Activated T-cell treated with anti-CD3 and anti-CD28 coated beads for 1 hour (primary cell): ENCODE measurements around the gene CES4A.
"Not testable (repeated sequence)": the region's sequence is repeated elsewhere in the genome, so short reads cannot be mapped to it uniquely, and the experiment has no call there.

ENCODE experiments used
- DNase-seq: peaks from one replicate; pipeline ENCODE4 v3.0.0-alpha.2; 2020; ENCODE audit warnings: low read depth

CES4A gene

GRCh38 chr16:66956154-66956457 lies 32.3 kb upstream of the CES4A start:
- DNase-seq = not testable (repeated sequence)

- no peak for DNase-seq
Measured at GRCh38 chr16:66958857-66959703, 29.3 kb upstream of the CES4A start.

- DNase-seq = no peak
Measured at GRCh38 chr16:66959704-66960161, 28.7 kb upstream of the CES4A start.

GRCh38 chr16:66960270-66960669 lies 28.1 kb upstream of the CES4A start:
- no peak for DNase-seq

GRCh38 chr16:66961065-66961744 lies 27.2 kb upstream of the CES4A start, which contains the start of gene CES3:
TSS of gene CES3 (plus strand) at chr16:66961266. CDS start at chr16:66961308, 42 bp downstream.
- DNase-seq = peak; percentile 38

- no peak for DNase-seq
Measured at GRCh38 chr16:66961914-66962313, 26.5 kb upstream of the CES4A start.

GRCh38 chr16:66964049-66964448 lies 24.3 kb upstream of the CES4A start:
- DNase-seq = no peak

- no peak for DNase-seq
Measured at GRCh38 chr16:66968847-66969246, 19.5 kb upstream of the CES4A start.

GRCh38 chr16:66970775-66971720 lies 17.3 kb upstream of the CES4A start:
- no peak for DNase-seq

GRCh38 chr16:66972983-66973382 lies 15.4 kb upstream of the CES4A start:
- no peak for DNase-seq

- no peak for DNase-seq
Measured at GRCh38 chr16:66973716-66974115, 14.7 kb upstream of the CES4A start.

- DNase-seq = not testable (repeated sequence)
Measured at GRCh38 chr16:66974156-66974931, 14.0 kb upstream of the CES4A start.

GRCh38 chr16:66974932-66975246 lies 13.5 kb upstream of the CES4A start:
- peak; percentile 9 for DNase-seq

GRCh38 chr16:66975302-66975893 lies 13.0 kb upstream of the CES4A start:
- DNase-seq = no peak

- no peak for DNase-seq
Measured at GRCh38 chr16:66976746-66977145, 11.6 kb upstream of the CES4A start.

GRCh38 chr16:66977341-66978113 lies 10.9 kb upstream of the CES4A start:
- peak; percentile 93 for DNase-seq

GRCh38 chr16:66979011-66979717 lies 9.2 kb upstream of the CES4A start:
- DNase-seq = no peak

GRCh38 chr16:66983033-66983432 lies 5.4 kb upstream of the CES4A start:
- no peak for DNase-seq

GRCh38 chr16:66984892-66985311 lies 3.5 kb upstream of the CES4A start:
- no peak for DNase-seq

- no peak for DNase-seq
Measured at GRCh38 chr16:66986559-66986958, 1.8 kb upstream of the CES4A start.
